Stimulated activated CD8-positive, alpha-beta memory T cell treated with anti-CD3 and anti-CD28 coated beads, Interleukin-12 subunit alpha, Interleukin-12 subunit beta, amount 100 ng/mL, for 4 hours (primary cell): ENCODE results near the gene RAB34.

Experiments
- DNase-seq: peaks from one replicate; pipeline ENCODE4 v3.0.0-alpha.2; 2020; ENCODE audit warnings: low read depth

Gene RAB34

DNA sequence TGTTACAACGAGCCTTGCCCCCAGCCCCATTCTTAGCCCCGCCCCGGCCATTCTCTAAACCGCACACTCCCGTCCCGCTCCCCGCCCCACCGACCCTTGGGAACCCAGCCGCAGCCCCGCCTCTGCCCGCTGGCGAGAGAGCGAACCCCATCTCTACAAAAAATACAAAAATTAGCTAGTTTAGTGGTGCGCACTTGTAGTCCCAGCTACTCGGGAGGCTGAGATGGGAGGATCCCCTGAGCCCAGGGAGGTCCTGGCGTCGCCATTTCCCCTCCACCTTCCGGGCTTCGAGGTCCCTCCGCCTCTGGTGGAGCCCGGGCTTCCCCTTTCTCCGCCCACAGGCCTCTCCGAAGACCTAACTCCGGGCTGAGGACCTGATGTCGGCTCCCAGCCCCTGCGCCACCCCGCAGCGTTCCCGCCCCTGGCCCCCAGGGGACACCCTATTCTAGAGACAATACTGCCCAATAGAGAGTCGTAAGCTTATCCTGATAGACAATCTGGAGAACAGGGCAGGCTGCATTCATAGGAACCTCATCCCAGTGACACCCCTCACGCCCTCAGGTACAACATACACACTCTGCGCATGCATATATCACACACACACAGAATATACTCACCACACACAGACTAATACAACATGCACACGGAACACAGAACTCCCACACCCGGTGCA lies 5.5 kb downstream of the RAB34 start:
- DNase-seq: no peak

DNA sequence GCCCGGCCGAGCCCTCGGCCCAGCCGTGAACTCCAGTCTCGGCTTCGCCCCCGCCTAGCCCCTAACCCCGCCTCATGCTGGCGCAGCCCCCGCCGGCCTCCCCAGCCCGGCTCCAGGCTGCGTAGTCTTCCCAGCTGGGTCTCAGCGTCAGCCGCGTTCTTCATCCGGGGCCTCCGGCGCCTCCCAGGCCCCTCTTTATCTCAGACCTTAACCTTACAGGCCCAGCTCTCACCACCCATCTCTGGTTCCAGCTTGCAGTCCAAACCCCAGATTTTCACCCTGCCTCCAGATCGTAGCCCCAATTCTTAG lies 6.0 kb downstream of the RAB34 start, which contains the start of gene PROCA1:
Gene PROCA1, minus strand, starts transcription at position 166 of the 309 bp plus-strand sequence. CDS start 228 bp downstream, outside the sequence.
- no peak for DNase-seq

DNA sequence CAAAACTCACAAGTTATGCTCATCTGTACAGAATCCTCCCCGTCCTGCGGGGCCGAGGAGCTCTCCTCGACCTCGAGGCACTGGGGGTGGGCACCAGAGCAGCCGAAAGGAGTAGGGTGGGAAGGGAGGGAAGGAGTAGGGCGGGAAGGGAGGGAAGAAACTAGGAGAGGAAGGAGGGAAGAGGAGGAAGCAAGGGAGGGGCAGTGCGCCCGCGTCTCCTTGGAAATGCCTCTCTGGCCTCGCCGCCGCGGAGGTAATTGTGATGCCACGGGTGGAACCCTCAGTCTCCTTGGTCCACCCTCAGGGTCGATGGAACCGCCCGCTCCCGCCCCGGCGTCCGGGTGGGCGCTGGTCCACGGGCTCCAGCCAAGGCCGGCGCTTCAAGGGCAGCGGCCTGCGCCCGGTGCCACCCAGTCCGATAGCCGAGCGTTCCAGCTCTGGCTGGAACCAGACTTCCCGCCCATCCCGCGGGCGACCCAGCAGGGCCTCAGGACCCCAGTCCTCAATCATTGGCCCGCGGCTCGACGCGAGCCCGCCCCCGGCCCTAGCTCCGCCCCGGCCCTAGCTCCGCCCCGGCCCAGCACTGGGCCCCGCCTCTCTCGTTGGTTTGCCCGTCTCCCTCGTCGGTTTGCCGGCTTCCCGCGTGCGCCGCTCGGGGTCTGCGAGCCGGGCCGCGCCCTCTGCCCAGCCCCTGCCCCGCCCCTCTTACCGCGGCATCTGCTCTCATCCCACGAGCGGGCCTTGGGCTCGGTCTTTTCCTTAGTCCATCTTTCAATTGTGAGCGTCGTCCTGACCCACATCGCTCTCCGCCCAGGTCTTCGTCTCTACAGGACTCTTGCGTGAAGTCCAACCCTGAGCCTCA lies 6.6 kb downstream of the RAB34 start:
- DNase-seq: peak; percentile 74

DNA sequence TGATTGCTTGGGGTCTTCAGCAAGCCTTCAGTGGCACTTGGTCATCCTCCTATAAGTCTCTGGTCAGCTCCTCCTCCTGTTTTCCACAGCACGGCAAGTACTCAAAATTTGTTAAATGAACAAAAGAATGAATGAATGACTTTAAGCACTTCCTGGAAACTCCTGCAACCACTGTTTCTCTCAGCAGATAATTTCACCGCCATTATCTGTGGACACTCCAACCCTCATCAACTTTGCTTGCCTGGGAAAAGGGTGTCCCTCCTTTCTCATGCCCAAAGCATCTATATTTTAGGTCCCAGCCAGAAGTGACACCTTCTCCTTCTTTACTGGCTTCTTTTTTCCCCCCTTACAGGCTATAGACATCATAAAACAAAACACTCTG lies 10.3 kb downstream of the RAB34 start:
- no peak for DNase-seq

GRCh38 chr17:28706471-28707338 lies 11.0 kb downstream of the RAB34 start:
- DNase-seq: no peak

DNA sequence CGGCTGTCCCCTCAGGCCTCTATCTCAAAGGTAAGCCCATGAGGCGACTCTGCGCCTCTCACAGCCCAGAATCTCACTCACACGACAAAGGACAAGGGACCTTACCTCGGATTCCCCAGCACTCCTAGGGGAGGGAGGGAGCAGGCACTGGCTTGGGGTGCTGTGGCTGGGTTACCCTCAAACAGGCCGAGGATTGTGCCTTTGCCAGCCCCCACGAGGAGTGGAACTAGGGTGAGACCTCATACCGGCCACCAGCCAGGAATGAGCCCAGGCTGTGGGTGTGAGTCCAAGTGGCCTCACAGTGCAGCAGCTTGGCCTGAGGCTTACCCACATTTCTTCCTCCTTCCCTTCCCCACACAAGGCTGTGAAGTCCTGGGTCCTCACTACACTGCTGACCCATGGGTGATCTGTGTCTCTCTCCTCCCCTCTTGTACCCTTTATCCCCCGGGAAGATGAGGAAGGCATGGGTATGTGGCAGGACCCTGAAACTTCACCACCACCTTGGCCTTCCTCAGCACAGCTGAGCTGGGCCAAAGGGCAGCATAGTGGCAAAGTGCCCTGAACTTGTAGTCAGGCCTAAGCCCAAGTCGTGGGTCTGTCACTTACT lies 11.8 kb downstream of the RAB34 start:
- no peak for DNase-seq

DNA sequence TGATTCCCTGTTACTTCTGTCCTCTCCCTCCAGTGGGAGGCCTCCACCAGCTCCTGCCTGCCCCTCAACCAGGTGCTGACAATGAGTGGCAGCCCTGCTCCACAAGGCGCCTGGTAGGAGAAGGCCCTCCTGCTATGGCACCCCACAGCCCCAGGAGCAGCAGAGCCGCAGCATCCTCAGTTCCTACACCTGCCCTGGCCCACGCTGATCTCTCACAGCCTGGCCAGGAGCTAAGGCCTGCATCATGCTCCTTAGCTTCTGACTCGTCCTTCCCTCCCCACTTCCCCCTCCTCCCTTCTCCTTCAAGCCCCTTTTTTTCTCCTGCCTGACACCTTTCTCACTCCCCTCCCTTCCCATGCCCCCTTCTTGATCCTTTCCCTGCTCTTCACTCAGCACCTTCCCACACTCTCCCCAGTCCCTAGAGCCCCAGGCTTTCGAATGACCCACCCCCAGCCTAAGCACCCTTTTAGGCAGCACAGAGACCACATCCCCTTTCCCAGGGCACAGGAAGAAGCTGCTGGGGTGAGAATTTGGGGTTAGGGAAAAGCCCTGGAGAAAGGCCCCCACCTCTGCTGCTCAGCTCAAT lies 12.5 kb downstream of the RAB34 start:
- no peak for DNase-seq

- DNase-seq: no peak
Observed at GRCh38 chr17:28704219-28704858, 13.3 kb downstream of the RAB34 start.

DNA sequence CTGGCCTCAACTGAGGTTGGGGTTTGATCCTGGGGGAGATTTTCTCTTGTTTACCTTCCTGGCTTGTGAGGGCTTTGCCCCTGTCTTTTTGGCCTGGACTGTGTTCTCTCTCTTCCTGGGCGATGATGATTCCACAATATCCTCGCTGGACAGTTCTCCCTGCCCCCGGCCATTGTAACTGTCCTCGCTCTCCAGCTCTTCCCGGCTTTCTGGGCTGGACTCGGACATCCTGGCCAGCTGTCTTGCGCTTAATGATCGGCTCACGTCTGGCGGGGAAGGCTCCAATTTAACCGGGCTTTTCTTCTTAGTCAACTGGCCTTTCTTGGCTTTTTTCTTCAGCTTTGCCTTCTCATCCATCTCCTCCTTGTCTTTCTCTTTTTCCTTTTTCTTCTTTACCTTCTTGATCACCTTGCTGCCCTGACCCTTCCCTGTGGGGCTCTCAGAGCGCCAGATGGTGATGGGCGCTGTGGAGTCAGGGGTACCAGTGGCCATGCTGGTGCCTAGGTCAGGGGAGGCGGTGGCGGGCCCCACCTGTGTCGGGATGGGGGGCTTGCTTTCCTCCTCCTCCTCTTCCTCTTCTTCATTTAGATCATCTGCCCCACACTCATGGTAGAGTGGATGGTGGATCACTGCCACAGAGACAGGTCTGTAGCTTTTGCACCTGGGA lies 14.0 kb downstream of the RAB34 start:
- no peak for DNase-seq

DNA sequence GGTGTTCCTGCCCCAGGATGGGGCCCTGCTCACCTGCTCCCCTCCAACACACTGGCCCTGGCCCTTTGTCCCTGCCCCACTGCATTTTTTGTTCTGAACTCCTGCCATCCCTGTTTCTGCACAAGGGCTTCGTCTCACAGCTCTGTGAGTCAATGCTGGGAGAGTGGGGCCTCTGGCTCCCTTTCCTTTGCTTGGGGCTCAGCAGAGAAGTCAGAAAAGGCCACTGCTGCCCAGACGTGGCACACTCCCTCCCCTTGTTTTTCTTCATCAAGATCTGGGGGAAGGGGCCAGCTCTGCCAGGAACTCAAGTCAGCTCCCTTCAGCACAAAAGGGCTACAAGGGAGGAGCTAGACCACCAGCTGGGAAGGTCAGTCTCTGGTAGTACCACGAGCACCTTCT lies 14.9 kb downstream of the RAB34 start:
- DNase-seq: no peak

- no peak for DNase-seq
Observed at GRCh38 chr17:28702026-28702751, 15.5 kb downstream of the RAB34 start.

DNA sequence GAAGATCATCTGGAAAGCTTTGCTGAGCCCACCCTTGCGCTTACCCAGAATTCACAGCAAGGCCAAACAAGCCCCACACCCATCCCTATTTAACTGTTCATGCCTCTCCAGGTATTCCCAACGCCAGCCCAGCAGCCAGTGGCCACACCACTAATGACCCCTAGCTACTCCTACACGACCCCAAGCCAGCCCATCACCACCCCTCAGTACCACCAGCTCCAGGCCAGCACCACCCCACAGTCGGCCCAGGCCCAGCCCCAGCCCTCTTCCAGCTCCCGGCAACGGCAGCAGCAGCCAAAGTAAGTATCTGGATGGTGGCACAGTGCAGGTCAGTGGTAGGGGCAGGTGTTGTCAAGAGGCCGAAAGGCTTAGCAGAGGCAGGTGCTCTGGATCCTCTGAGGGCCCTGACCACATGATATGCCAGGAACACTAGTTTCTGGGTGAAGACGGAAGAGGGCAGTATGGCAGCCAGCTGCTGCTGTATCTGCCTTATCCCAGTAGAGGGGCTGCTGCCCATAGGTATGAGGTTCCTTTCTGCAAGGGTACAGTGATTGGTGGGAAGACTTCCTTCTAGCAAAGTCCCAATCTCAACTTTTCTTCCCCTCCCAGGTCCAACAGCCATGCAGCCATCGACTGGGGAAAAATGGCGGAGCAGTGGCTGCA lies 16.7 kb downstream of the RAB34 start:
- DNase-seq: no peak

DNA sequence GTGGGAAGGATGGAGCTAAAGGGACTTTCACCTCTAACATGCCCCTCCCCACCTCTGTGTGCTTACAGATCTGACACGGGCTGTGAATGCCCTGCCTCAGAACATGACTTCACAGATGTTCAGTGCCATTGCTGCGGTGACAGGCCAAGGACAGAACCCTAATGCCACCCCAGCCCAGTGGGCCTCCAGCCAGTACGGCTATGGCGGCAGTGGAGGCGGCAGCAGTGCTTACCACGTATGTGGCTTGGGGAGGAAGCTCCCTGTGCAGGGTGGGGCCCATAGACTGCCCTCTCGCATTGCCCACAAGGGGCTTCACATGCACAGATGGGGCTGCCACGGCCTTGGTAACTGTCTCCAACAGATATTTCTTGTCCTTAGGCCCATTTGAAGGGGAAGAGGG lies 17.4 kb downstream of the RAB34 start:
- no peak for DNase-seq

DNA sequence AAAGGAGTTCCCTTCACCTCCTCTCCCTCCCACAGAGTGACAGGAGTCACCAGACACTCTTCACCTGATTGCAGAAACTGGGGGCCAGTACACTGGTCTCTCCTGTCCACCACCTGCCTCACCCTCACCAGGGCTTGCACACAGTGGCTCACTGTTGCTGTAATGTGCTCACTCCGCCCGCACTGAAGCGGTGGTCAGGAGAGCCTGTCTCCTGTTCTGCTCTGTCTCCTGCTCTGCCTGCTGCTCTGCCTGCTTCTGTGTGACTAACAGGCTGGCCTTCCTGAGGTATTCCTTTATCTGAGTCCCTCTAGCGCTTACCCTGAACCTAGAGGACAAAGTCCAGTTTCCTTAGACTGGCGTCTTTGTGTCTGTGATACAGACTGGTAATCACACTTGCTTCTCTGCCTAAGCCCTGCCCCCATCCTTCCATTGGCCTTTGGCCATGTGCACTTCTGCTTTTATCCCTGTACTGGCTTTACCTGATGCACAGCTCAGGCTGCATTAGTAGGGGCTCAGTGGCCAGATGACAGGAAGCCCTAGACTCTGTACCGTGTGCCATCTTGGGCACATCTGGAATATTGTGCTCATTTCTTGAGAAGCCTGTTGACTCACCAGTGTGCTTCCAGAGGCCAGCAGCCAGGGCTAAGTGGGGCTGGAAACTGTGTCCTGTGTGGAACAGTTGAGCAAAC lies 19.3 kb downstream of the RAB34 start:
- no peak for DNase-seq

- DNase-seq: no peak
Observed at GRCh38 chr17:28693869-28694268, 23.8 kb downstream of the RAB34 start.

- DNase-seq: no peak
Observed at GRCh38 chr17:28689011-28689410, 28.7 kb downstream of the RAB34 start.

DNA sequence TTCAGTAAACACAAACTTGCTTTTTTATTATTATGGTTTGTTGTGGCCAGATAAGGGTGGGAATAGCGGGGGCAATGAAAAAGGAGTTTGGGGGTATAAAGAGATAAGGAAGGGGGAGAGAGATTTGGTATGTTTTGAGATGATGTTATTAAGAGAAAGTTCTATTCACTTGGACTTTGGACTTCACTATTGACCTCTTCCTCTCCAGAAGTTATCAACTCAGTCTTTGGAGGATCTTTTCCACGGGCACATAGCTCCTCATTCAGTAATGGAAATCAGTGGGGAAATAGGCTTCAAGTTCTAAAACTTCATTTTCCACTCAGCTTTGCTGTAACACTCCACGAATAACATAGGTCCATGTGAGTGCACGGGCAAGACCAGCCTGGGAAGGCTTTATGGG lies 29.2 kb downstream of the RAB34 start:
- DNase-seq: no peak

DNA sequence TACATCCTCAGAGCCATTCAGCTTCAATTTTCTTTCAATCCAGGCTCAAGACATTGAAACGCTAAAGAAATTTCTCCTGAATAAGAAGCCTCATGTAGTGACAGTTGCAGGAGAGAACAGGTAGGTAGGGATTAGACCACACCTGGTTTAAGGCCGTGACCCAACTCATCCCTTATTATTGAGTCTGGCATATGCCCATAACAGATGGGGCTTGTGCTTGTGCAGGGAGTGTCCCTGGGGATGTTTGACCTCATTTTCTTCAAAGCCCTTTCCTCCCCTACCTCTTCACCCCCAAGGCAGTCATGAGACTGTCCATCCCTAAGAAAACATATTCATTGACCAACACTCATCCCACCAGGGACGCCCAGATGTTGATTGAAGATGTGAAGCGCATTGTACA lies 31.4 kb downstream of the RAB34 start:
- DNase-seq: no peak

- no peak for DNase-seq
Observed at GRCh38 chr17:28685366-28685765, 32.3 kb downstream of the RAB34 start.
